Caco-2 (cell line): ENCODE results near the gene ASTN2. TPM values are rescaled to one million over a fixed set of nuclear protein-coding genes. Genes with fewer than 3 reads are reported as not detected.

Experiments used
- BruUV-seq: library from RNA; stranded (reverse); fragments of 400-500 nt; replicated peaks from 2 replicates; lab custom pipeline; 2021; lab: Mats Ljungman, UMichigan
- CTCF ChIA-PET: fragments of 300-600 bp; sonication (Branson Sonifier 250); formaldehyde crosslinking; loops from one replicate; lab custom pipeline; 2022; ENCODE audit warnings: antibody characterized with exemption; lab: Charles Lee
- POLR2A ChIA-PET: fragments of 300-600 bp; sonication (Branson Sonifier 250); formaldehyde crosslinking; loops from one replicate; lab custom pipeline; 2022; ENCODE audit warnings: antibody characterized with exemption; lab: Charles Lee
- DNase-seq, 2 experiments: peaks; one replicate each; pipeline versions ENCODE4 v3.0.0 to v3.0.0-alpha.2; 2020 to 2022
- H3K27me3 ChIP-seq: replicated peaks from 2 replicates; pipeline ENCODE4 v1.6.0; 2011; ENCODE audit warnings: low read length; ENCODE audit not compliant: control insufficient read depth, insufficient read depth
- H3K36me3 ChIP-seq: 2 replicates; pipeline ENCODE4 v1.5.1; 2011; ENCODE audit warnings: low read length; ENCODE audit not compliant: control insufficient read depth, insufficient read depth
- H3K4me1 ChIP-seq: fragments of 250-450 bp; sonication (Bioruptor Pico); 2 replicates; pipeline ENCODE4 v1.5.1; 2020; ENCODE audit warnings: mild to moderate bottlenecking
- H3K4me3 ChIP-seq: 2 replicates; pipeline ENCODE4 v1.5.1; 2011; ENCODE audit warnings: low read depth, mild to moderate bottlenecking, control low read depth, low read length
- H3K9me3 ChIP-seq: fragments of 250-450 bp; sonication (Bioruptor Pico); 2 replicates; pipeline ENCODE4 v1.5.1; 2020; ENCODE audit warnings: mild to moderate bottlenecking, moderate library complexity
- H3K27ac Mint-ChIP-seq: one replicate; pipeline ENCODE4 v1.8.0; 2022; ENCODE audit warnings: mixed read lengths; ENCODE audit not compliant: unreplicated experiment
- H3K27me3 Mint-ChIP-seq: one replicate; pipeline ENCODE4 v1.8.0; 2022; ENCODE audit warnings: mixed read lengths; ENCODE audit not compliant: insufficient read depth, unreplicated experiment
- H3K36me3 Mint-ChIP-seq: one replicate; pipeline ENCODE4 v1.8.0; 2022; ENCODE audit warnings: mild to moderate bottlenecking, mixed read lengths; ENCODE audit not compliant: insufficient read depth, unreplicated experiment
- H3K4me1 Mint-ChIP-seq: one replicate; pipeline ENCODE4 v1.8.0; 2022; ENCODE audit warnings: low read depth, mixed read lengths; ENCODE audit not compliant: unreplicated experiment
- H3K4me3 Mint-ChIP-seq: one replicate; pipeline ENCODE4 v1.8.0; 2022; ENCODE audit warnings: mild to moderate bottlenecking, moderate library complexity, mixed read lengths; ENCODE audit not compliant: unreplicated experiment
- H3K9me3 Mint-ChIP-seq: one replicate; pipeline ENCODE4 v1.8.0; 2022; ENCODE audit warnings: mixed read lengths; ENCODE audit not compliant: unreplicated experiment
- intact Hi-C: fragments of 100-400 bp; cut with micrococcal nuclease; formaldehyde crosslinking; loops from one replicate; pipeline ENCODE4 v1.10.0; 2022; ENCODE audit not compliant: unreplicated experiment
- total RNA-seq: library from RNA; stranded (reverse); gene quantifications from 2 replicates; pipeline ENCODE4 v1.2.3, GENCODE V29; 2022
- TF ChIP-seq, protein P1 (sequence below), 2 experiments: fragments of 200-600 bp in 1 of 2; IDR thresholded peaks; 1 replicate in 1 of 2; 2 replicates in 1 of 2; pipeline versions ENCODE4 v1.5.1 to v1.8.0; 2011 to 2022; ENCODE audit warnings: antibody characterized with exemption in 1 of 2, control low read depth in 1 of 2, inconsistent platforms in 1 of 2, low read depth in 1 of 2, low read length in 1 of 2, mild to moderate bottlenecking in 1 of 2, moderate library complexity in 1 of 2; ENCODE audit not compliant: insufficient read depth in 1 of 2, severe bottlenecking in 1 of 2, unreplicated experiment in 1 of 2

Gene ASTN2
- total RNA-seq, 1 experiment from 2014 or later = 12.7 TPM

DNA sequence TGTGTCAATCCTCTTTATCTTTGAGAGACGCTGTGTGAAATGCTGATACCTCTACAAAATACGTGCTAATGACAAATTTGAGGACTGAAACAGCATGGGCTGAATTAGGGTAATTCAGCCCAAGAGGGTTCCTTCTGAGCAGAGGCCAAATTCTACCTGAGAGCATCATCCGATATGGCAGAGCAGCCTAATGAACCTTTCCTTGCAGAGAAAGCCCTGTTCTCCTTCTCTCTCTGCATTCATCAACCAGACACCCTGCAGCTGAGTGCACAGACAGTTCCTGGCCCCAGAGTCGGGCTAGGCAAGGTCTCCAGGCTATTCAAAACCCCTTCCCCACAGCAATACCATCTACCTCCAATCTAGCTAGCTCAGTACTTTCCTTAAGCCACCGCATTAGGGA lies 649.8 kb downstream of the ASTN2 start:
- CTCF ChIA-PET = no interaction called here

DNA sequence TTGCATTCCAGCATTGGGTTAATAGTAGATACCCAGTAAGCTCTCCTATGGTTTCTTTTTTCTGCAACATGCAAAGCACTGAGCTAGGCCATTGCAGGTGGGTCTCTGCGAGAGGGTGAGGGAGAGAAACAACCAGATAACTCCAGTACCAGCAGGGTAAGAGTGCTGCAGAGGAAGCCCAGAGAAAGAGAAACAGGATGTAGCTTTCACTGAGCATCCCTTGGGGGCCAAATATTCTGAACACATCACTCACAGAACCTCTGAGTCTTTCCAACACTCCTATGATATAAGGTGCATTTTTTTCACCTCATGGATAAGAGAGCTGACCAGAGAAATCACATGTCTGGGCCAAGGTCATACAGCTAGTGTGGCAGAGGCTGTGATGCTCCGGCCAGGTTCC lies 651.1 kb downstream of the ASTN2 start:
- Mint-ChIP-seq H3K27ac (no peak overlapping the region), H3K4me3 (no peak overlapping the region), H3K9me3 (no peaks in the 10 kb centered on the region), H3K4me1 (no peaks in the 10 kb centered on the region), H3K36me3 (no peaks in the 10 kb centered on the region), H3K27me3 (peaks cover 14% of the 10 kb centered on the region)
- Histone ChIP-seq H3K9me3 (no peaks in the 10 kb centered on the region), H3K36me3 (no peaks in the 10 kb centered on the region), H3K4me1 (no peaks in the 10 kb centered on the region), H3K27me3 (peaks cover 2% of the 10 kb centered on the region; the same call in 1 of the 2 replicates), H3K4me3 (no peak overlapping the region)
- no peak for DNase-seq
- ChIA-PET POLR2A (no interaction called here), CTCF (no interaction called here)
- TF ChIP-seq, protein P1, sequence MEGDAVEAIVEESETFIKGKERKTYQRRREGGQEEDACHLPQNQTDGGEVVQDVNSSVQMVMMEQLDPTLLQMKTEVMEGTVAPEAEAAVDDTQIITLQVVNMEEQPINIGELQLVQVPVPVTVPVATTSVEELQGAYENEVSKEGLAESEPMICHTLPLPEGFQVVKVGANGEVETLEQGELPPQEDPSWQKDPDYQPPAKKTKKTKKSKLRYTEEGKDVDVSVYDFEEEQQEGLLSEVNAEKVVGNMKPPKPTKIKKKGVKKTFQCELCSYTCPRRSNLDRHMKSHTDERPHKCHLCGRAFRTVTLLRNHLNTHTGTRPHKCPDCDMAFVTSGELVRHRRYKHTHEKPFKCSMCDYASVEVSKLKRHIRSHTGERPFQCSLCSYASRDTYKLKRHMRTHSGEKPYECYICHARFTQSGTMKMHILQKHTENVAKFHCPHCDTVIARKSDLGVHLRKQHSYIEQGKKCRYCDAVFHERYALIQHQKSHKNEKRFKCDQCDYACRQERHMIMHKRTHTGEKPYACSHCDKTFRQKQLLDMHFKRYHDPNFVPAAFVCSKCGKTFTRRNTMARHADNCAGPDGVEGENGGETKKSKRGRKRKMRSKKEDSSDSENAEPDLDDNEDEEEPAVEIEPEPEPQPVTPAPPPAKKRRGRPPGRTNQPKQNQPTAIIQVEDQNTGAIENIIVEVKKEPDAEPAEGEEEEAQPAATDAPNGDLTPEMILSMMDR (IDR thresholded peaks at IDR 0.05; ENCODE audit: insufficient read depth in 1 of 2, low read depth in 1 of 2, low read length in 1 of 2, severe bottlenecking in 1 of 2, unreplicated experiment in 1 of 2) = no peak
- intact Hi-C loops = no loop called here
- BruUV-seq = no TSS peak

More for the DNA sequence above, 649.8 kb downstream of the ASTN2 start:
- Mint-ChIP-seq H3K4me1 (no peaks in the 10 kb centered on the region), H3K27ac (no peak overlapping the region), H3K9me3 (no peaks in the 10 kb centered on the region), H3K36me3 (no peaks in the 10 kb centered on the region), H3K4me3 (no peak overlapping the region), H3K27me3 (peaks cover 11% of the 10 kb centered on the region)
- BruUV-seq = no TSS peak
- H3K9me3 ChIP-seq = no peaks in the 10 kb centered on the region
- POLR2A ChIA-PET = no interaction called here
- H3K36me3 ChIP-seq = no peaks in the 10 kb centered on the region
- TF ChIP-seq, protein P1 (IDR thresholded peaks at IDR 0.05; ENCODE audit: insufficient read depth in 1 of 2, low read depth in 1 of 2, low read length in 1 of 2, severe bottlenecking in 1 of 2, unreplicated experiment in 1 of 2) = no peak
- peaks cover 2% of the 10 kb centered on the region; the same call in 1 of the 2 replicates for H3K27me3 ChIP-seq
- no peaks in the 10 kb centered on the region for H3K4me1 ChIP-seq
- H3K4me3 ChIP-seq = no peak overlapping the region
- intact Hi-C loops = no loop called here
- no peak for DNase-seq

DNA sequence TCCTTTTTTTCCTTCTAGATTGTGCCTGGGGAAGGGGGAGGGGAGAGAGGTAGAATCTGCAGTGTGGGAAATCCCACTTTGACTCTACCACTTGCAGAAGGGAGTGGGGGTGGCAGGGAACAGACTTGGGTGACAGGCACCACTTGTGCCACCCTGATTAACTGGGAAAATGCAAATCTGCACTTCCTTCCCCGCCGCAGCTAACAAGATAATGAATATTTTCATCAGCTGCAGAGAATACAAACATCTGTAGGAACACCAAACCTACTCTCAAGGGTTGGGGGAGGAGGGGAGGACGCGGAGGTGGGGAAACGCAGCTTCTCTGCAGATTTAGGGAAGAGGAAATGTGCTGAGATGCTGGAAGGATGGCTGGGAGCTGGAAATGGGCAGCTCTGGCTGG lies 654.2 kb downstream of the ASTN2 start:
- CTCF ChIA-PET = no interaction called here

More for the DNA sequence above, 654.2 kb downstream of the ASTN2 start:
- H3K9me3 Mint-ChIP-seq = no peaks in the 10 kb centered on the region
- Histone ChIP-seq H3K36me3 (no peaks in the 10 kb centered on the region), H3K27me3 (peaks cover 2% of the 10 kb centered on the region; the same call in 1 of the 2 replicates), H3K4me3 (no peak overlapping the region), H3K4me1 (no peaks in the 10 kb centered on the region), H3K9me3 (no peaks in the 10 kb centered on the region)
- TF ChIP-seq, protein P1 (IDR thresholded peaks at IDR 0.05; ENCODE audit: insufficient read depth in 1 of 2, low read depth in 1 of 2, low read length in 1 of 2, severe bottlenecking in 1 of 2, unreplicated experiment in 1 of 2) = no peak
- no TSS peak for BruUV-seq
- H3K27ac Mint-ChIP-seq = no peak overlapping the region
- no peak for DNase-seq
- H3K4me3 Mint-ChIP-seq = no peak overlapping the region
- H3K4me1 Mint-ChIP-seq = no peaks in the 10 kb centered on the region
- POLR2A ChIA-PET = no interaction called here
- peaks cover 18% of the 10 kb centered on the region for H3K27me3 Mint-ChIP-seq
- intact Hi-C loops = no loop called here
- no peaks in the 10 kb centered on the region for H3K36me3 Mint-ChIP-seq
